ENCODE data around the gene ALK. TPM values are rescaled to one million over a fixed set of nuclear protein-coding genes. Genes with fewer than 3 reads are reported as not detected.

ALK gene
- total RNA-seq, 2 donors from 2014 or later = 0.19 TPM; not detected in 1

DNA sequence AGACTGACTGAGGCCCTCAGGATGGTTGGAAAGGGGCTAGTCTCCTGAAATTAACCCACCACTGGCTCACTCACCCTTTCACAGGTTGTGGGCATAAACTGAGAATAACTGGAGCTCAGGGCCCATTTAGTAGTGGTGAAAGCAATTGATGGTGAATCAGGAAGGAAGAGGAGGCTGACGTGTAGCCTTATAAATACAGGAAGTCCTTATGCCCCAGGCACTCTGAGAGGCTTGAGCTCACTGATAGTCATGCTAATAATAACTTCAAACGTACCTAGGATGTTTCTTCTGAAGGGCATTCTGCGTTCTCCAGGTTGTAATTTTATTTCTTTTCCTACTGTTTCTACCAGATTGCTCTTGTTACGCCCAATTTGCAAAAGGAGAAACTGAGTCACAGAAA, 477.8 kb downstream of the ALK start:
- Histone ChIP-seq H3K36me3 (no peaks in the 10 kb centered on the region), H3K4me1 (no peaks in the 10 kb centered on the region), H3K9ac (ENCODE audit: low read depth in 2 of 2, low read length in 2 of 2) (no peak overlapping the region), H3K27me3 (no peaks in the 10 kb centered on the region), H3K9me3 (no peaks in the 10 kb centered on the region), H3K4me3 (no peak overlapping the region), H3K27ac (no peak overlapping the region)
- intact Hi-C loops (cut with DNase I) = no loop called here
- TF ChIP-seq, protein P1, sequence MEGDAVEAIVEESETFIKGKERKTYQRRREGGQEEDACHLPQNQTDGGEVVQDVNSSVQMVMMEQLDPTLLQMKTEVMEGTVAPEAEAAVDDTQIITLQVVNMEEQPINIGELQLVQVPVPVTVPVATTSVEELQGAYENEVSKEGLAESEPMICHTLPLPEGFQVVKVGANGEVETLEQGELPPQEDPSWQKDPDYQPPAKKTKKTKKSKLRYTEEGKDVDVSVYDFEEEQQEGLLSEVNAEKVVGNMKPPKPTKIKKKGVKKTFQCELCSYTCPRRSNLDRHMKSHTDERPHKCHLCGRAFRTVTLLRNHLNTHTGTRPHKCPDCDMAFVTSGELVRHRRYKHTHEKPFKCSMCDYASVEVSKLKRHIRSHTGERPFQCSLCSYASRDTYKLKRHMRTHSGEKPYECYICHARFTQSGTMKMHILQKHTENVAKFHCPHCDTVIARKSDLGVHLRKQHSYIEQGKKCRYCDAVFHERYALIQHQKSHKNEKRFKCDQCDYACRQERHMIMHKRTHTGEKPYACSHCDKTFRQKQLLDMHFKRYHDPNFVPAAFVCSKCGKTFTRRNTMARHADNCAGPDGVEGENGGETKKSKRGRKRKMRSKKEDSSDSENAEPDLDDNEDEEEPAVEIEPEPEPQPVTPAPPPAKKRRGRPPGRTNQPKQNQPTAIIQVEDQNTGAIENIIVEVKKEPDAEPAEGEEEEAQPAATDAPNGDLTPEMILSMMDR (IDR thresholded peaks at IDR 0.05) = no peak
- DNase-seq = no peak

GRCh38 chr2:29443151-29443550, 478.2 kb downstream of the ALK start:
- intact Hi-C loops (cut with DNase I) = no loop called here
- no peak overlapping the region for H3K9ac ChIP-seq (ENCODE audit: low read depth in 2 of 2, low read length in 2 of 2)
- no peaks in the 10 kb centered on the region for H3K27me3 ChIP-seq
- no peaks in the 10 kb centered on the region for H3K9me3 ChIP-seq
- H3K4me3 ChIP-seq = no peak overlapping the region
- H3K4me1 ChIP-seq = no peaks in the 10 kb centered on the region
- TF ChIP-seq, protein P1 (IDR thresholded peaks at IDR 0.05) = no peak
- no peak for DNase-seq
- H3K27ac ChIP-seq = no peak overlapping the region
- no peaks in the 10 kb centered on the region for H3K36me3 ChIP-seq

GRCh38 chr2:29440921-29441623, 480.3 kb downstream of the ALK start:
- Histone ChIP-seq H3K4me3 (no peak overlapping the region), H3K27ac (no peak overlapping the region), H3K4me1 (no peaks in the 10 kb centered on the region), H3K9me3 (no peaks in the 10 kb centered on the region), H3K36me3 (no peaks in the 10 kb centered on the region), H3K9ac (ENCODE audit: low read depth in 2 of 2, low read length in 2 of 2) (no peak overlapping the region), H3K27me3 (no peaks in the 10 kb centered on the region)
- TF ChIP-seq, protein P1 (IDR thresholded peaks at IDR 0.05) = no peak
- DNase-seq = no peak
- intact Hi-C loops (cut with DNase I) = no loop called here

DNA sequence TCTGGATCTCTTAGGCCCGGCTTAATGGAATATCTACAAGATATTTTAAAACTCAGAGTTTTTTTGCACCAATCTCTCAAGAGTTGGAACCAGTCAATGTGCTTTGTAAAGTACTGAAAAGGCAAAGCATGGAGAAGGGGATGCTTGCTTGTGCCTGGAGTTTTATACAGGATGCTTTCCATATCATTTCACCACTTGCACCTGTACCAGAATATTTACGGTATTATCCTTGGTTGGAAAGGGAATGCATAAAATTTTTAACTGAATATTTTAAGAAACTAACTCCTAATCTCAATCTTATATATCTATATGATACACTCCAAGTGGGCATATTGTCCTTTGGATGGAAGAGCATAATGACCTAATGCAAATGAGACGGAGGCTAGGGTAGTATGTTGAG, 487.5 kb downstream of the ALK start:
- no peak overlapping the region for H3K27ac ChIP-seq
- intact Hi-C loops (cut with DNase I) = no loop called here
- DNase-seq = no peak
- H3K4me3 ChIP-seq = no peak overlapping the region
- no peaks in the 10 kb centered on the region for H3K4me1 ChIP-seq
- H3K27me3 ChIP-seq = no peaks in the 10 kb centered on the region
- TF ChIP-seq, protein P1 (IDR thresholded peaks at IDR 0.05) = no peak
- H3K36me3 ChIP-seq = no peaks in the 10 kb centered on the region
- no peaks in the 10 kb centered on the region for H3K9me3 ChIP-seq
- H3K9ac ChIP-seq (ENCODE audit: low read depth in 2 of 2, low read length in 2 of 2) = no peak overlapping the region

DNA sequence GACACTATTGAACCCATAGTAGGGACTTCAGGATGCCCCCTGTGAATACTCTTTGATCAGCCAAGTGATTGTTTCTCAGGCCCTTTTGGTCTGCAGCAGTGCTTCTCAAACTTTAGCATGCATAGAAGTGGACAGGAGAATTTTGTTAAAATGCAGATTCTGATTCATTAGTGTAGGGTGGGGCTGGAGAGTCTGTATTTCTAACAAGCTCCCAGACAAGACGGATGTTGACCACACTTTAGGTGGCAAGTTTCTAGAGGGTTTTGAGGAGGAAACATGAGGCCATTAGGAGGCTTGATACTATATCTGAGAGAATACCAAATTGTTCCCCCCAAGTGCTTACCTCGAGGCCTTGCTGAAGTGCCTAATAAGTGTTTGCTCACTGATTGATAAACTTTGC, 488.3 kb downstream of the ALK start:
- intact Hi-C loops (cut with DNase I) = no loop called here
- no peaks in the 10 kb centered on the region for H3K27me3 ChIP-seq
- H3K9me3 ChIP-seq = no peaks in the 10 kb centered on the region
- H3K27ac ChIP-seq = no peak overlapping the region
- no peak overlapping the region for H3K9ac ChIP-seq (ENCODE audit: low read depth in 2 of 2, low read length in 2 of 2)
- TF ChIP-seq, protein P1 (IDR thresholded peaks at IDR 0.05) = no peak
- no peak overlapping the region for H3K4me3 ChIP-seq
- H3K36me3 ChIP-seq = no peaks in the 10 kb centered on the region
- no peak for DNase-seq
- no peaks in the 10 kb centered on the region for H3K4me1 ChIP-seq

Data from colonic mucosa (tissue), 4 donors.